Ovary (tissue), 9 donors: ENCODE measurements around the gene SSC5D. TPM values are rescaled to one million over a fixed set of nuclear protein-coding genes. Genes with fewer than 3 reads are reported as not detected.
"Not testable (repeated sequence)": the region's sequence is repeated elsewhere in the genome, so short reads cannot be mapped to it uniquely, and the experiment has no call there.

Experiments used
- DNase-seq, 5 donors: peaks; one replicate each; pipeline ENCODE4 v3.0.0-alpha.2; 2019 to 2020
- H3K27ac ChIP-seq, 2 donors: fragments of 200-600 bp; one replicate each; pipeline versions ENCODE4 v1.5.1 to v1.8.0; 2019 to 2022
- H3K27me3 ChIP-seq: fragments of 200-600 bp; one replicate; pipeline ENCODE4 v1.8.0; 2022
- H3K36me3 ChIP-seq: fragments of 200-600 bp; sonication (generic); one replicate; pipeline ENCODE4 v1.5.1; 2019
- H3K4me1 ChIP-seq: one replicate; pipeline ENCODE4 v1.8.1; 2013; ENCODE audit warnings: mild to moderate bottlenecking, moderate library complexity; ENCODE audit not compliant: insufficient read depth
- H3K4me3 ChIP-seq: fragments of 200-600 bp; sonication (generic); one replicate; pipeline ENCODE4 v1.5.1; 2017
- H3K9me3 ChIP-seq, 2 donors: fragments of 200-600 bp in 1 of 2; sonication (generic) in 1 of 2; one replicate each; pipeline versions ENCODE4 v1.5.1 to v1.8.1; 2013 to 2019; ENCODE audit warnings: mild to moderate bottlenecking in 1 of 2, moderate library complexity in 1 of 2
- EP300 ChIP-seq: sonication (generic); formaldehyde crosslinking; IDR thresholded peaks from one replicate; pipeline ENCODE4 v1.6.1; 2017; ENCODE audit warnings: antibody characterized with exemption
- POLR2A ChIP-seq: fragments of 450-650 bp; IDR thresholded peaks from one replicate; pipeline ENCODE4 v1.6.1; 2017; ENCODE audit warnings: antibody characterized with exemption, mild to moderate bottlenecking, moderate library complexity
- WGBS, 3 donors: extraction: QIAGEN DNeasy Blood & Tissue Kit in 1 of 3; methylation state at CpG; one replicate each; pipeline versions ENCODE4 v1.1.5 to v1.1.7; 2013 to 2017; 5-methylcytosine and 5-hydroxymethylcytosine counted together
- intact Hi-C, 4 donors: fragments of 100-400 bp; cut with DNase I; formaldehyde crosslinking; loops; one replicate each; pipeline versions ENCODE4 v1.11.0 to v1.15.1; 2022 to 2023
- polyA plus RNA-seq, 2 donors: library from polyadenylated mRNA; stranded (reverse); fragments of 200-250 nt in 1 of 2; fragments of 350-450 nt in 1 of 2; fragmentation: Illumina TruSeq in 1 of 2; extraction: RNeasy Lipid Tissue Mini Kit (QIAGEN cat#74804) in 1 of 2; gene quantifications; one replicate each; pipeline ENCODE4 v1.2.3, GENCODE V29; 2013 to 2014
- total RNA-seq, 7 donors: library from RNA; depleted of rRNA in 2 of 7; stranded (reverse); fragments of >200 nt in 2 of 7; fragmentation: NEBNext Ultra II Directional in 3 of 7; extraction: Animal tissue kit (Norgen Biotek cat#: 25700) in 3 of 7; gene quantifications; one replicate each; pipeline versions ENCODE4 v1.1.0 to v1.2.4, GENCODE V29; 2016 to 2023
- TF ChIP-seq, protein P1 (sequence below), 3 donors: fragments of 450-650 bp in 2 of 3; fragments of 200-600 bp in 1 of 3; IDR thresholded peaks; one replicate each; pipeline versions ENCODE4 v1.5.1 to v1.8.0; 2016 to 2022; ENCODE audit warnings: antibody characterized with exemption in 3 of 3, mild to moderate bottlenecking in 1 of 3
- donor health status: DM: no; HTN: no; CAD: no; lungs with moderate emphysema.
- donor health status: DM: no; HTN: no; CAD: no.
- donor health status: Bipolar disorder and iron deficiency.
- donor health status: DM: yes; HTN: yes; CAD: no.
- donor health status: DM: no; HTN: no; CAD: no.
- donor health status: DM: yes; HTN: yes; CAD: no.

Gene SSC5D
- total and polyA plus RNA-seq, 9 donors, result 5.7 to 29.7 (median 12.4) TPM

DNA sequence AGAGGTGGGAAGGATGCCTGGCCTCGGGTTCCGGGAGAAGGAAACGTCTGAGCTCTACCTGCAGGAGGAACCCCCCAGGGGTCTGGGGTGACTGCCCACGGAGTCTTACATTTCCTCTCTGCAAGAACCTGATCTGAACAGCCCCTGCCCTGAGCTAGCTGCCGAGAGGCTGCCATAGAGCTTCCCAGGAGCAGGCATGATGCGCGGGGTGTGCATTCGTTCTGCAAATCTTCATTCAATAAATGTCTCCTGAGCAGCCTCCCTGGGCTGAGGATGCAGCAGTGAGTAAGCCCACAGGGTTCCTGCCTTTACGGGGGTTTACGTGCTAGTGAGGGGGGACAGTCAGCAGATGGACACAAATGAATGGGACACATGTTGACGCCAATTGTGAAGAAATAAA is 43.6 kb upstream of the SSC5D start:
- Histone ChIP-seq H3K27ac (no peak overlapping the region), H3K9me3 (no peaks in the 10 kb centered on the region), H3K4me1 (no peaks in the 10 kb centered on the region), H3K4me3 (no peak overlapping the region), H3K36me3 (no peaks in the 10 kb centered on the region), H3K27me3 (no peaks in the 10 kb centered on the region)
- 35 to 50% (median 45%) methylated on average over 11 of the region's 11 CpGs for WGBS, 3 donors
- TF ChIP-seq EP300, result no peak
- TF ChIP-seq POLR2A, result no peak
- TF ChIP-seq, protein P1, sequence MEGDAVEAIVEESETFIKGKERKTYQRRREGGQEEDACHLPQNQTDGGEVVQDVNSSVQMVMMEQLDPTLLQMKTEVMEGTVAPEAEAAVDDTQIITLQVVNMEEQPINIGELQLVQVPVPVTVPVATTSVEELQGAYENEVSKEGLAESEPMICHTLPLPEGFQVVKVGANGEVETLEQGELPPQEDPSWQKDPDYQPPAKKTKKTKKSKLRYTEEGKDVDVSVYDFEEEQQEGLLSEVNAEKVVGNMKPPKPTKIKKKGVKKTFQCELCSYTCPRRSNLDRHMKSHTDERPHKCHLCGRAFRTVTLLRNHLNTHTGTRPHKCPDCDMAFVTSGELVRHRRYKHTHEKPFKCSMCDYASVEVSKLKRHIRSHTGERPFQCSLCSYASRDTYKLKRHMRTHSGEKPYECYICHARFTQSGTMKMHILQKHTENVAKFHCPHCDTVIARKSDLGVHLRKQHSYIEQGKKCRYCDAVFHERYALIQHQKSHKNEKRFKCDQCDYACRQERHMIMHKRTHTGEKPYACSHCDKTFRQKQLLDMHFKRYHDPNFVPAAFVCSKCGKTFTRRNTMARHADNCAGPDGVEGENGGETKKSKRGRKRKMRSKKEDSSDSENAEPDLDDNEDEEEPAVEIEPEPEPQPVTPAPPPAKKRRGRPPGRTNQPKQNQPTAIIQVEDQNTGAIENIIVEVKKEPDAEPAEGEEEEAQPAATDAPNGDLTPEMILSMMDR (IDR thresholded peaks at IDR 0.05), result no peak
- no peak for DNase-seq
- intact Hi-C loops, result no loop called here

DNA sequence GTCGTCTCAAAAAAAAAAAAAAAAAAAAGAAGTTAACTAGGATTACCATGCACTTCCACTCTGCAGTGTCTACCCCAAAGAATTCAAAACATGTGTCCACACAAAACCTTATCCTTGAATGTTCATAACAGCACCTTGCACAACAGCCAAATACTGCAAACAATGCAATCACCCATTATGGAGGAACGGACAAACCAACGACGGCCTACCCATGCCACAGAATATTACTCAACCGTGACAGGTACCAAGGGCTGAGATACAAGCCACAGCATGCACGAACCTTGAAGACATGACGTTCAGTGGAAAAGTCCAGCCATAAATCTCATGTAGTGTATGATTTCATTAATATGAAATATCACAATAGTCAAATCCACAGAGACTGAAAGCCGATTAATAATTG is 42.2 kb upstream of the SSC5D start:
- intact Hi-C loops, result no loop called here
- H3K36me3 ChIP-seq, result no peaks in the 10 kb centered on the region
- TF ChIP-seq POLR2A (no peak), EP300 (no peak)
- TF ChIP-seq, protein P1 (IDR thresholded peaks at IDR 0.05), result no peak
- no peaks in the 10 kb centered on the region for H3K9me3 ChIP-seq
- H3K27me3 ChIP-seq, result no peaks in the 10 kb centered on the region
- H3K4me1 ChIP-seq, result no peaks in the 10 kb centered on the region
- DNase-seq, result no peak
- WGBS, 3 donors, result 56 to 69% (median 59%) methylated on average over 8 of the region's 8 CpGs
- no peak overlapping the region for H3K27ac ChIP-seq
- H3K4me3 ChIP-seq, result no peak overlapping the region

GRCh38 chr19:55447421-55448174 is 40.6 kb upstream of the SSC5D start:
- no peak for DNase-seq
- H3K27ac ChIP-seq, result no peak overlapping the region
- TF ChIP-seq EP300 (no peak), POLR2A (no peak)
- H3K27me3 ChIP-seq, result no peaks in the 10 kb centered on the region
- H3K4me1 ChIP-seq, result peaks cover 6% of the 10 kb centered on the region
- 26 to 32% (median 26%) methylated on average over 16 of the region's 16 CpGs for WGBS, 3 donors
- H3K9me3 ChIP-seq, result no peaks in the 10 kb centered on the region
- intact Hi-C loops, result no loop called here
- H3K36me3 ChIP-seq, result no peaks in the 10 kb centered on the region
- no peak overlapping the region for H3K4me3 ChIP-seq

DNA sequence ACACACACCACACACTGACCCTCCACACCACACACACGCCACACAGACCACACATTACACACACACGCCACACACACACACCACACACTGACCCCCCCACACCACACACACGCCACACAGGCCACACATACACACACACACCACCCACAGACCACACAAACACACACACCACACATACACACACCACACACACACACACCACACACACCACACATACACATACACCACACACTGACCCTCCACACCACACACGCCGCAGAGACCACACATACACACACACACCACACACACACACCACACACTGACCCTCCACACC is 40.1 kb upstream of the SSC5D start:
- H3K4me3 ChIP-seq, H3K27me3 ChIP-seq, DNase-seq, intact Hi-C loops, H3K4me1 ChIP-seq, H3K9me3 ChIP-seq, H3K36me3 ChIP-seq, H3K27ac ChIP-seq: not testable (repeated sequence)
- WGBS, 3 donors, result 74 to 82% (median 76%) methylated on average over 5 of the region's 5 CpGs

DNA sequence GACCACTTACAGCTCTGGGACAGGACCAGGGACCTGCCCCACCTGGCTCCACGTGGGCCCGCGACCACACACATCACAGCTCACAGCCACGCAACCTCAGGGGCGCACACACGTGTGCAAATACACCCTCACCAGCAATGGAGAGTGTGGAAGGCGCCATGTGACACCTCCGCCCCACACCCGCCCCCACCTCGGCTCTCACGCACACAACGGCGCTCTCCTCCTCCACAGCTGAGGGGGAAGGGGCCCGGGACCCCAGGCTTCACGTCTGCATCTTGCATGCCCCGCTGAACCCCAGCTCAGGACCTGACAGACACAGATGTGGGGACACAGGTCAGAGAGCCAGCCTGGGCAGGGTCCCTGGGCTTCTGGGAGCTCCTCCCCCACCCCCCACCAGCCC is 38.8 kb upstream of the SSC5D start:
- Histone ChIP-seq H3K4me1 (peaks cover 7% of the 10 kb centered on the region), H3K4me3 (no peak overlapping the region), H3K27ac (no peak overlapping the region), H3K27me3 (no peaks in the 10 kb centered on the region), H3K36me3 (no peaks in the 10 kb centered on the region), H3K9me3 (no peaks in the 10 kb centered on the region)
- intact Hi-C loops, result no loop called here
- no peak for DNase-seq
- TF ChIP-seq, protein P1 (IDR thresholded peaks at IDR 0.05), result no peak
- TF ChIP-seq EP300 (no peak), POLR2A (no peak)
- 21 to 30% (median 28%) methylated on average over 16 of the region's 16 CpGs for WGBS, 3 donors
